Heart left ventricle (tissue), 13 donors: ENCODE data around the gene SCN5A.

Experiments used
- CTCF ChIP-seq, 12 donors: fragments of 200-600 bp; sonication (generic) in 4 of 12; IDR thresholded peaks; one replicate each; pipeline versions ENCODE4 v1.5.0 to v1.8.0; 2018 to 2022; ENCODE audit warnings: antibody characterized with exemption in 12 of 12, mild to moderate bottlenecking in 5 of 12
- POLR2A ChIP-seq, 2 donors: fragments of 450-650 bp; IDR thresholded peaks; one replicate each; pipeline ENCODE4 v1.6.1; 2017; ENCODE audit warnings: antibody characterized with exemption in 2 of 2, mild to moderate bottlenecking in 2 of 2, moderate library complexity in 2 of 2
- donor health status: ischemic (EF 13 %, LVEDD 7.1; RV severe dilation, severe dysfunction).
- donor health status: DM: no; HTN: yes; CAD: no.
- donor health status: DM: no; HTN: no; CAD: no.
- donor health status: ischemic (EF 25% LVEDD 6.9; RV normal size, moderate dysfunction).
- donor health status: ischemic (EF 25% LVEDD 5.7; RV mildly dilated, moderate dysfunction).
- donor health status: ischemic (EF 35%, LVEDD 5.7; RV mildly dilated, moderate dysfunction).
- donor health status: nonischemic (EF 11% LVEDD 7.7; RV severe dilation, severe dysfunction).
- donor health status: DM: yes; HTN: yes; CAD: no.
- donor health status: PGD.
- donor health status: ischemic (EF 29% LVEDD 5.4; RV normal size, mild dysfunction).
- donor health status: nonischemic (EF 23%, LVEDD 6.1; RV moderate dilation, normal function).

DNA sequence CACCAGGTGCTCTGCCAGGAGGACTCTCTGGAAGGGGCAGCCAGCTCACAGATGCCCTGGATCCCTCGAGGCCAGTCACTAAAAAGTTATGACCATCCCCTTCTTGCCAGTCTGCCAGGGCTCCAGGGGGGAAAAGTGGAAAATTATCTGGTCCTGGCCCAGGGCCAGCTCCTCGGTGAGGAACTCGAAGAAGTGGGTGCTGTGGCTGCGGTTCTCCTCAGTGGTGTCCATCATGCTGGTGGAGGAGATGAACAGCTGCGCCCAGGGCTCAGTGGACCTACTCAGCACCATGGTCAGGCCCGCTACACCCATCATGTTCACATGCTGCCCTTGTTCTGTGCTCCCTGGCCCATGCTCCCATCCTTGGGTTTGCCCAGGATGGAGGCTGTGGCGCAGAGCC is 134.1 kb downstream of the SCN5A start:
- TF ChIP-seq CTCF (IDR thresholded peaks at IDR 0.05) (no peak), POLR2A (IDR thresholded peaks at IDR 0.05) (no peak)
